Hepatic stellate cell (primary cell): Measurements from ENCODE around the gene GNG5.
A peak's percentile ranks its signal among the peaks of the same experiment; 100 is the strongest.
"Not testable (repeated sequence)": the region's sequence is repeated elsewhere in the genome, so short reads cannot be mapped to it uniquely, and the experiment has no call there.

ENCODE experiments used
- DNase-seq: peaks from one replicate; pipeline ENCODE4 v3.0.0; 2011; ENCODE audit warnings: low spot score

Gene GNG5

GRCh38 chr1:84506002-84506728 is at the start of gene GNG5, which contains the start of gene SPATA1:
Gene GNG5 (minus strand): TSS chr1:84506581. CDS start chr1:84506091, 490 bp downstream.
Gene SPATA1 (plus strand): TSS chr1:84506386. CDS start chr1:84516360, 9,974 bp downstream.
- DNase-seq: peak; percentile 97

DNA sequence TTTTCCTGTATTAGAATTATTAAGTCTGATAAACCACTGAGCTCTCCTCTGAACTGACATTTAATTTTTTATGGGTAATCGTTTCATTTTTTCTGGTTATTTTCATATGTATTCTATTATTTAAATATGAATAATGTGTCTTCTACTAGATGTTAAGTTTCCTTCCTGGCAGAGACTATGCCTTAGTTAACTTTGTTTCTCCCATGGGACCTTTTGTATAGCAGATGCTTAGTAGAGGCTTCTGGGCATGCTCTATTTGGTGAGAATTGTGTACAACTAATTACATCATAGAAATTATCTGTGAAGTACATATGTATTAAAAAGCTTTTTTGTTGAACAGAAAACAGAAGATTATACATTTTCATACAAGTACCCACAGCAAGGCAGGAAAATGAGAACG is 44.4 kb upstream of the GNG5 start:
- no peak for DNase-seq

DNA sequence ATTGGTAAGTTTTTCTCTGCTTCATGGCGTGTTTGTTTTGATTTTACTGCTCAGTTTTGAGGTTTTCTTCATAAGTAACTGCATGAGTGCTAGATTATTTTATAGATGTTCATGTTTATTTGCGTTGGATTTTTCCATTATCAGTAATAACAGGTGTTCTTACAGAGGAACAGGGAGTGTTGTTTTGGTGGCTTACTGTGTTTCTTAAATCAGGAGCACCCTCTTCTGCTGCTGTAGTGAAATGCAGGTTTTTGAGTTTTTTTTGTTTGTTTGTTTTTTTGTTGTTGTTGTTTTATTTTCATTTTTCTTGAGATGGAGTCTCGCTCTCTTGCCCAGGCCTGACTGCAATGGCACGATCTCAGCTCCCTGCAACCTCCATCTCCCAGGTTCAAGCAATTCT is 35.3 kb upstream of the GNG5 start:
- no peak for DNase-seq

DNA sequence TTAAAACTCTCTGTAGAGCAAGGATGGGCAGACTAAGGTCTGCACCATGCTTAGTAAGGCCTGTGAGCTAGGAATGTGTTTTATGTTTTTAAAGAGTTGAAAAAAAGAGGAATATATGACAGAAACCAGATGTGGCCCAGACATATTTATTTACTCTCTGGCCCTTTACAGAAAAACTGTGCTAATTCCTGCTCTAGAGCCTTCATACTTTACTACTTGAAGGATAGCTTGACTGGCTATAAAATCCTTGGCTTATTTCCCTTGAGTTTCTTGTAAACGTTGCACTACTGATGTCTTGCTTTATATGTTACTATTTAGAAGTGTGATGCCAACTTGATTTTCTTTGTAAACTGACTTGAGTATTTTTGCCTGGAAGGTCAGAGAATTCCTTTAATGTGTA is 34.4 kb upstream of the GNG5 start:
- DNase-seq: no peak

GRCh38 chr1:84539972-84540371 is 33.6 kb upstream of the GNG5 start:
- peak; percentile 15 for DNase-seq

- DNase-seq: no peak
Observed at GRCh38 chr1:84538599-84538998, 32.2 kb upstream of the GNG5 start.

DNA sequence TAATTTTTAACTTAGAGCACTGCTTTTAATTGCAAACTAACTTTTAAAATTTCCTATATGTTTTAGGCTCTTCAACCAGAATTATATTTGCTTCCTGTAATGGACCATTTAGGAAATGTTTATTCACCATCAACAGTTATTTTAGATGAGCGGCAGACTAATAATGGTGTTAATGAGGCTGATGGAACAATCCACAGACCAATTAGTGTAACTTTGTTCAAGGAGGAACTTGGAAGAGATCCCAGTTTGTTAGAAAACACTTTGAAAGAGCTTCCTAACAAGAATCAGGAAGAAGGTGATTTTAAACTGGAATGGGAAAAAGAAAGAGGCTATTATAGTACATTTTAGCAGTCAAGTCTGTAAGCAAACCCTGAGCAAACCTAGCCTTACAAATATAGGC is 19.4 kb upstream of the GNG5 start:
- DNase-seq: no peak

DNA sequence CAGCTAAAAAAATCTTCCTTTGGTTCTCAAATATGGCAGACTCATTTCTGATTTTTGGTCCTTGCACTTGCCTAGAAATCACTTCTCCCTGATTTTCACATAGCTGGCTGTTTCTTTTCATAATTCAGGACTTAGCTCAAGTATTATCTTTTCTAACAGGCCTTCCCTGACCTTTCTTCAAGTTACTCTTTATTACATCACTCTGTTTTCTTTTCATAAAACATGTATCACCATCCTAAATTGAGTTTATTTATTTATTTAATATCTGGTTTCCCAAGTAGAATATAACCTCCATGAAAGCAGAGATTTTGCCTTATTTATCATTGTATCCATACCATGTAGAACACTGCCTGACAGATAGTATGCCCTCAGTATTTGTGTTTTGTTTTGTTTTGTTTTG is 18.2 kb upstream of the GNG5 start:
- no peak for DNase-seq

GRCh38 chr1:84510668-84511067 is 4.3 kb upstream of the GNG5 start:
- DNase-seq: no peak

- DNase-seq: no peak
Observed at GRCh38 chr1:84510165-84510564, 3.8 kb upstream of the GNG5 start.

GRCh38 chr1:84509029-84509428 is 2.6 kb upstream of the GNG5 start:
- no peak for DNase-seq

DNA sequence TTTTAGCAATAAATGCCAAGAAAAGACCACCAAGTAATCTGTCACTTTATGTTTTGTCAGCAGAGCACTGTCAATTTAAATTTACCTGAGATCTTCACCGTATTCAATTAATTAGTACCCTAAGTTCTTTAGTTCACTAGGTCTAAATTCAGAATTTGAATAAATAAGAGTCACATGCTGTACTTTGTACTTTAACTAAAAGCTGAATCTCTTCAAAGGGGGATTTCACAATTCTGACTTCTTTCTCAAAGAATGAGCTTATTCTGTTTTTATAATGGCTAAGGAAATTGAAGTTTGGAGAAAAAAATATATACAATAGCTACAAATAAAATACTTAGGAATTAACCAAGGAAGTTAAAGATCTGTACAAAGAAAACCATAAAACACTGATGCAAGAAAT is 2.1 kb upstream of the GNG5 start:
- DNase-seq: no peak

DNA sequence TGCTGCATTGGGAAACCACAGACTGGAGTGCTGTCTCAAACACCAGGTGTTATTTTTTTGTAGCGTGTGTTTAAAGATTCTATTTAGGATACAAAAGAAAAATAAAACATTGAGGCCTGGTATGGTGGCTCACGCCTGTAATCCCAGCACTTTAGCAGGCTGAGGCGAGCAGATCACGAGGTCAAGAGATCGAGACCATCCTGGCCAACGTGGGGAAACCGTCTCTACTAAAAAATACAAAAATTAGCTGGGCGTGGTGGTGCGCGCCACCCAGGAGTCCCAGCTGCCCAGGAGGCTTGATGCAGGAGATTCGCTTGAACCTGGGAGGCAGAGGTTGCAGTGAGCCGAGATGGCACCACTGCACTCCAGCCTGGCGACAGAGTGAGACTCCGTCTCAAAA is 1.5 kb upstream of the GNG5 start:
- DNase-seq: not testable (repeated sequence)

- DNase-seq: no peak
Observed at GRCh38 chr1:84506729-84507453, 510 bp upstream of the GNG5 start.

GRCh38 chr1:84505493-84506001 is 834 bp downstream of the GNG5 start:
- DNase-seq: peak; percentile 53

DNA sequence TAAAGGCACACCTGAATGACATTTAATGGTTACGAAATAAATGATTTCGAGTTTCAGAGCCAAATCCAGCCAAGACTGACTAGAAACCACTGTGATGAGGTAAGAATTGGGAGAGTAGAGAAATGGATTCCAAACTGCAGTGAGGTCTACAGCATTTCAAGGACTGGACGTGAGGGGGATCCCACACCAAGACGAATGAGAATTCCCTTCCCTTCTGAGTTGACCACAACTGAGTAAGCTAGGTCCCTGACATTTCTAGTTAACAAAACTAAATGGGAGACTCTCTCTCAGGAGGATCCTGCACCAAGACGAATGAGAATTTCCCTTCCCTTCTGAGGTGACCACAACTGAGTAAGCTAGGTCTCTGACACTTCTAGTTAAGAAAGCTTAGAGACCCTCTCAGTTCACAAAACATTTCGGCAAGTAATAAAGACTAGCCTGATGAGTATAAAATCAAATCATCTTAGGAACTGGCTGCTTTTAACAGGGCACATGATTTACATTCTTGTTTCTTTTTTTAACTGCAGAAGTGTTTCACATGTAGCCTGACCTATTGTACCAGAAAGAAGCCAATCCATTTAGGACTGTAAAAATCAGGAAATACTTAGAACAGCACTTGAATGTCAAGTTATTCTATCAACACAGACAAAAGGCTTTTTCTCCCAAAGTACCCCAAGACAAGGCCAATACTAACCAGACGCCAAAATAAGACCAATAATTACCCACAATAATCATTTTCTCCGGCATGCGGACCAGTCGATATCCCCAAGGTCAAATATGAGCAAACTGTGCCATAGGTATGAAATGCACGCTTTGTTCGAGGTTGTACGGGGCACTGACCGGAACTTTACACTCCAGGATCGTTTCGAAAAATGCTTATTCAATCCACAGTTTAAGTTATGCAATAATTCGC is 1.5 kb downstream of the GNG5 start:
- peak; percentile 6 for DNase-seq

- DNase-seq: no peak
Observed at GRCh38 chr1:84502927-84503326, 3.5 kb downstream of the GNG5 start.

DNA sequence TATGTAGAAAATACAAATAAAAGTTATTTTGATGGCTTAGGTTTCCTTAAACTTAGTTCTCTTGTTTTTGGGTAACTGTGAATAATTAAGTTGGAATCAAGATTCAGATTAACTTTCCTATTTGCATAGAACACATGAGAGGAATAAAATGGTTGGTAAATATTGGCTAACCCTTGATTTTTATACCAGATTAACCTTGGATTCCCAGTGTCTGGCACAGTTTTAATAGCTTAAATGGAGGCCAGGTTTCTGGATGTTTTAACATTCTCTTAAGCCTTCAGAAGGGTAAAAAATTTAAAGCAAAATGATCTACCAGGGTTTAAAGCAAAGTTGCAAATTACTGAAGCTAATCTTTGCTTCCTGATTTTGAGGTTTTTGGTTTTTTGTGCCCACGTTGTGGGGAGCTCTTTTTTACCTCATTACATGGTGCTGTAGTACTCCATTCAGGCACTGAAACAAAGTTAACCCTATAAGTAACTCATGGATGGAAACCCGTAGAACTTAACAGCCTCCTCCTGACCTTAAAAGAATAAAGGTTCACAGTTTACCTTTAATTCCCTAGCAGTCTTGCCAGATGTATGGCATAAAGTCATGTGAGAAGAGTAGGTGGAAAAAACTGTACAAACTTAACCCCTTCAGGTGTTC is 8.6 kb downstream of the GNG5 start:
- DNase-seq: no peak

DNA sequence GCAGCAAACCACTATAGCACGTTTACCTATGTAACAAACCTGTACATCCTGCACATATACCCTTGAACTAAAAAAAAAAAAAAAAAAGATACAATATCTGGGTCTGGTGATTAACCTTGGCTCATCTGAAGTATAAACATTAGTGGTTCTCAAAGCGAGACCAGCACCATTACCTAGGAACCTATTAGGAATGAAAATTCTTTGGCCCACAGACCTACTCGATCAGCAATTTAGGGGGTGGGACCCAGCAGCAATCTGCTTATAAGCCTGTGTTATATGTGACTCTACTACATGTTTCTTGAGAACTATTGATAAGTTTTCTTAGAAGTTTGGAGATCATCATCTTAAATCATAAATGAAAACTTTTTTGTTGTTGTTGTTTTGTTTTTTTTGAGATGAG is 9.9 kb downstream of the GNG5 start:
- DNase-seq: no peak

DNA sequence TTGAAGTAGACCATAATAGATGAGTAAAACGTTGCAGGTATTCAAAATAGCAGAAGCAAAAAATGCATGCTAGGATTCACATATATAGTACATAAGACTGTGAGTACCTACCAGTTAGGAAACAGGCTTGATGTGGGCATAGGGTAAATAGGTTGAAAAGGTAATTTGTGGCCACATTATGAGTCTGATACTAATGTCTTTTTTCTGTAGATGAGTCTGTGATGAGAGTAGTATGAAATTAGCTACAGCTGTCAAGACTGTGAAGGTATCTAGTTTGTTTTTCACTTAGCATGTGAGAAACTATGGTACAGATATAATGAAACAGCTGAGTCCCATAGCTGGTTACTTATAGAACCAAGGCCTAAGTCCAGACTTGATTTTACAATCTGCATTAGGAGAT is 12.6 kb downstream of the GNG5 start:
- DNase-seq: no peak

GRCh38 chr1:84492726-84493125 is 13.7 kb downstream of the GNG5 start:
- DNase-seq: no peak

DNA sequence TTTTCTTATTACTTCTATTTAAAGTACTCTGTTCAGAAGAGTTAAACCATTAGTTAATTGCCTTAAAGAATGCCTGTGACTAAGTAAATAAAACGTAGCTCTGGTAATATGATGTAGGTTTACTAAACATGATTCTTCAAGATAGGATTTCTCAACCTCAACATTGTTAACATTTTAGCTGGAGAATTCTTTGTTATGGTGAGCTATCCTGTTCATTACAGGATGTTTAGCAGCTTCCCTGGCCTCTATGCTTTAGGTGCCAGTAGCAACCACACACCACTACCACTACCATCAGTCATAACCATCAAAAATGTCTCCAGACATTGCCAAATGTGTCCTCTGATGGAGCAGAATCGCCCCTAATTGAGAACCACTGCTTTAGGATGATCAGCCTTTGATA is 16.6 kb downstream of the GNG5 start:
- no peak for DNase-seq
